HEK293T (cell line): ENCODE data around the gene CANT1.

Experiments
- BHLHE40 ChIP-seq: fragments of 450-650 bp; IDR thresholded peaks from 2 replicates; pipeline ENCODE4 v1.6.1; 2016; ENCODE audit warnings: mild to moderate bottlenecking, moderate library complexity, borderline replicate concordance
- FOXA1 ChIP-seq: fragments of 450-650 bp; IDR thresholded peaks from 2 replicates; pipeline ENCODE4 v1.6.1; 2016; ENCODE audit warnings: mild to moderate bottlenecking
- FOXK2 ChIP-seq: fragments of 450-650 bp; IDR thresholded peaks from 2 replicates; pipeline ENCODE4 v1.6.1; 2016; ENCODE audit warnings: mild to moderate bottlenecking
- FOXM1 ChIP-seq: fragments of 450-650 bp; IDR thresholded peaks from 2 replicates; pipeline ENCODE4 v1.6.1; 2017; ENCODE audit warnings: mild to moderate bottlenecking, borderline replicate concordance
- LEF1 ChIP-seq: fragments of 450-650 bp; IDR thresholded peaks from 2 replicates; pipeline ENCODE4 v1.6.1; 2017; ENCODE audit warnings: mild to moderate bottlenecking, borderline replicate concordance
- SP1 ChIP-seq: fragments of 450-650 bp; IDR thresholded peaks from 2 replicates; pipeline ENCODE4 v1.6.1; 2017
- SUZ12 ChIP-seq: fragments of 450-650 bp; IDR thresholded peaks from 2 replicates; pipeline ENCODE4 v1.6.1; 2016; ENCODE audit warnings: mild to moderate bottlenecking
- ZNF384 ChIP-seq: fragments of 450-650 bp; IDR thresholded peaks from 2 replicates; pipeline ENCODE4 v1.6.1; 2016

DNA sequence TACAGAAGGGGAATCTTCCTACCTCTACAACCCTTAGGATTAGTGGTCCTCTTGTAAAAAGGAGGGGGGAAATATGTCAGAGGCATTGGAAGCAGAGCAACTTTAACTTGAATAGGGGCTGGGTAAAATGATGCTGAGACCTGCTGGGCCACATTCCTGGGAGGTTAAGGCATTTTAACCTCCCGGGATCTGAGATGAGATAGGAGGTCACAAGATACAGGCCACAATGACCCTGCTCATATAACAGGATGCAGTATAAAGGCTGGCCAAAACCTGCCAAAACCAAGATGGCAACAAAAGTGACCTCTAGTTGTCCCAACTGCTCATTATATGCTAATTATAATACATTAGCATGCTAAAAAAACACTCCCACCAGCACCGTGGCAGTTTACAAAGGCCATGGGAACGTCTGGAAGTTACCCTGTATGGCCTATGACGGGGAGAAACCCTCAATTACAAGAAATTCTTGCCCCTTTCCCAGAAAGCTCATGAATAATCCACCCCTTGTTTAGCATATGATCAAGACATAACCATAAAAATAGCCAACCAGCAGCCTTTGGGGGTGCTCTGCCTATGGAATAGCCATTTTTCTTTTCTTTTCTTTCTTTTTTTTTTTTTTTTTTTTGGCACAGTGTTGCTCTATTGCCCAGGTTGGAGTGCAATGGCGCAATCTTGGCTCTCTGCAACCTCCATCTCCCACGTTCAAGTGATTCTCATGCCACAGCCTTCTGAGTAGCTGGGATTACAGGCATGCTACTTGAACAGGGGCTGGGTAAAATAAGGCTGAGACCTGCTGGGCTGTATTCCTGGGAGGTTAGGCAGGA is 8.2 kb upstream of the CANT1 start:
- TF ChIP-seq SUZ12, result no peak
- no peak for TF ChIP-seq FOXK2
- TF ChIP-seq SP1, result no peak
- TF ChIP-seq FOXA1, result no peak
- no peak for TF ChIP-seq ZNF384
- TF ChIP-seq BHLHE40, result no peak
- no peak for TF ChIP-seq FOXM1
- no peak for TF ChIP-seq LEF1
